Stimulated activated CD8-positive, alpha-beta memory T cell treated with anti-CD3 and anti-CD28 coated beads, Interleukin-12 subunit alpha, Interleukin-12 subunit beta, amount 100 ng/mL, for 24 hours (primary cell): ENCODE results near the gene GIGYF1.
"Not testable (repeated sequence)": the region's sequence is repeated elsewhere in the genome, so short reads cannot be mapped to it uniquely, and the experiment has no call there.

Experiments used
- DNase-seq: peaks from one replicate; pipeline ENCODE4 v3.0.0-alpha.2; 2020; ENCODE audit errors: extremely low read depth

GIGYF1 gene

GRCh38 chr7:100710452-100710851 lies 16.4 kb upstream of the GIGYF1 start:
- no peak for DNase-seq

- no peak for DNase-seq
These were observed 14.3 kb upstream of the GIGYF1 start for GRCh38 chr7:100708395-100708794.

GRCh38 chr7:100706672-100707311 lies 12.7 kb upstream of the GIGYF1 start:
- DNase-seq, result no peak

- DNase-seq, result peak; percentile 94
These were observed 12.0 kb upstream of the GIGYF1 start, which contains the start of gene POP7 for GRCh38 chr7:100705753-100706671. TSS of gene POP7 (plus strand) at chr7:100706121. CDS start at chr7:100706831, 710 bp downstream.

- peak; percentile 64 for DNase-seq
These were observed 11.3 kb upstream of the GIGYF1 start for GRCh38 chr7:100705320-100705752.

- DNase-seq, result not testable (repeated sequence)
These were observed 7.0 kb upstream of the GIGYF1 start for GRCh38 chr7:100701089-100701488.

- no peak for DNase-seq
These were observed 5.0 kb upstream of the GIGYF1 start for GRCh38 chr7:100699018-100699417.

GRCh38 chr7:100696123-100696521 lies 2.1 kb upstream of the GIGYF1 start:
- DNase-seq, result no peak

- no peak for DNase-seq
These were observed 545 bp downstream of the GIGYF1 start for GRCh38 chr7:100693312-100694097.

GRCh38 chr7:100692578-100692961 lies 1.5 kb downstream of the GIGYF1 start:
- DNase-seq, result no peak

- DNase-seq, result no peak
These were observed 2.1 kb downstream of the GIGYF1 start for GRCh38 chr7:100691676-100692577.

GRCh38 chr7:100689230-100690135 lies 4.6 kb downstream of the GIGYF1 start:
- DNase-seq, result no peak

- no peak for DNase-seq
These were observed 5.7 kb downstream of the GIGYF1 start for GRCh38 chr7:100688326-100688860.

GRCh38 chr7:100687751-100688300 lies 6.2 kb downstream of the GIGYF1 start:
- no peak for DNase-seq

GRCh38 chr7:100687261-100687660 lies 6.8 kb downstream of the GIGYF1 start:
- no peak for DNase-seq

- DNase-seq, result no peak
These were observed 7.2 kb downstream of the GIGYF1 start for GRCh38 chr7:100686822-100687211.

GRCh38 chr7:100686201-100686821 lies 7.7 kb downstream of the GIGYF1 start:
- no peak for DNase-seq

GRCh38 chr7:100685631-100686145 lies 8.4 kb downstream of the GIGYF1 start:
- no peak for DNase-seq
